ENCODE measurements around the gene CER1.

GRCh38 chr9:14674630-14675029 is 47.9 kb downstream of the CER1 start:
- TF ChIP-seq ZFP30 (CRISPR knock-in tag; IDR thresholded peaks at IDR 0.05) (no peak), BACH2 (CRISPR knock-in tag; IDR thresholded peaks at IDR 0.05; ENCODE audit: borderline replicate concordance) (no peak), SNAI2 (CRISPR knock-in tag; IDR thresholded peaks at IDR 0.05) (no peak), GLIS3 (CRISPR knock-in tag; IDR thresholded peaks at IDR 0.05) (no peak), ZNF70 (CRISPR knock-in tag; IDR thresholded peaks at IDR 0.05) (no peak), ESRRG (CRISPR knock-in tag; IDR thresholded peaks at IDR 0.05) (no peak), CSDC2 (CRISPR knock-in tag; IDR thresholded peaks at IDR 0.05) (no peak), ZC3H10 (CRISPR knock-in tag; IDR thresholded peaks at IDR 0.05) (no peak), RARB (CRISPR knock-in tag; IDR thresholded peaks at IDR 0.05) (no peak), TCF4 (CRISPR knock-in tag; IDR thresholded peaks at IDR 0.05; ENCODE audit: borderline replicate concordance) (no peak), ZNF8 (CRISPR knock-in tag; IDR thresholded peaks at IDR 0.05) (no peak), ARNTL (CRISPR knock-in tag; IDR thresholded peaks at IDR 0.05; ENCODE audit: borderline replicate concordance, low read depth) (no peak), CREB5 (CRISPR knock-in tag; IDR thresholded peaks at IDR 0.05; ENCODE audit: low read depth) (no peak)
